Right atrium auricular region (tissue), 2 donors: ENCODE data around the gene BMI1. TPM values are rescaled to one million over a fixed set of nuclear protein-coding genes. Genes with fewer than 3 reads are reported as not detected.

Source experiments
- DNase-seq: peaks from one replicate; pipeline ENCODE4 v3.0.0-alpha.2; 2019; ENCODE audit warnings: low spot score
- H3K27ac ChIP-seq, 2 donors: fragments of 200-600 bp; sonication (generic); 1 replicate in 1 of 2; 2 replicates in 1 of 2; pipeline ENCODE4 v1.5.1; 2016 to 2019
- H3K27me3 ChIP-seq, 2 donors: fragments of 200-600 bp; sonication (generic); one replicate each; pipeline versions ENCODE4 v1.5.1 to v1.6.0; 2017 to 2019
- H3K36me3 ChIP-seq: fragments of 200-600 bp; sonication (generic); one replicate; pipeline ENCODE4 v1.5.1; 2016
- H3K4me1 ChIP-seq, 2 donors: fragments of 200-600 bp; sonication (generic); one replicate each; pipeline versions ENCODE4 v1.5.1 to v1.6.0; 2017 to 2019
- H3K4me3 ChIP-seq, 2 donors: fragments of 200-600 bp; sonication (generic); 1 replicate in 1 of 2; 2 replicates in 1 of 2; pipeline ENCODE4 v1.5.1; 2017 to 2019; ENCODE audit warnings: mild to moderate bottlenecking in 1 of 2, moderate library complexity in 1 of 2
- H3K9me3 ChIP-seq, 2 donors: fragments of 200-600 bp; sonication (generic); one replicate each; pipeline ENCODE4 v1.5.1; 2019
- CTCF ChIP-seq, 2 donors: fragments of 200-600 bp; sonication (generic); IDR thresholded peaks; one replicate each; pipeline ENCODE4 v1.5.1; 2019; ENCODE audit warnings: antibody characterized with exemption in 2 of 2
- total RNA-seq, 2 donors: library from RNA; depleted of rRNA; stranded (reverse); fragments of >200 nt; gene quantifications; one replicate each; pipeline ENCODE4 v1.1.0, GENCODE V29; 2016

Gene BMI1
- total RNA-seq, 2 donors from 2014 or later: 34.7 to 40.7 TPM

GRCh38 chr10:22310928-22311327 is 10.0 kb upstream of the BMI1 start:
- H3K9me3 ChIP-seq: no peaks in the 10 kb centered on the region
- H3K36me3 ChIP-seq: no peaks in the 10 kb centered on the region
- H3K27ac ChIP-seq: no peak overlapping the region
- no peaks in the 10 kb centered on the region for H3K27me3 ChIP-seq
- peaks cover 0 to 7% of the 10 kb centered on the region in 2 donors for H3K4me1 ChIP-seq
- TF ChIP-seq CTCF (IDR thresholded peaks at IDR 0.05): no peak
- no peak for DNase-seq
- H3K4me3 ChIP-seq: no peak overlapping the region

DNA sequence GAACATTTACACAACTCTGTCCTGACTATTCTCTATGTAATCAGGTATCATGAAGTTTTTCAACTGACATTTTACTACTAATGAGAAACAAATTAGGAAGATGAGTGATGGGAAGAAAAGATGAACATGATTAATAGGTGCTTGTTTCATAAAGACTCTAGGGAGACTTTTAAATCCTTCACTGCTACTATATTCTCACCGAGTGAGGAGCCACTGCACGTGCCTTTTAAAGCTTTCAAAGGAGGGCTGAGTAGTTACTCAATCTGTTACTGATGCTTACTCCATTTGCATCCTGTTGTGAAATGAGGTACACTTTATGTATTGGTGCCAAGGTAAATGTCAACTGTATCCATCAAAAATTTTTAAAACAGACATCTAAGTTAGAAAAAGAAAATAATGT is 6.0 kb upstream of the BMI1 start:
- H3K4me3 ChIP-seq: no peak overlapping the region
- TF ChIP-seq CTCF (IDR thresholded peaks at IDR 0.05): no peak
- DNase-seq: no peak
- H3K27me3 ChIP-seq: no peaks in the 10 kb centered on the region
- H3K9me3 ChIP-seq: no peaks in the 10 kb centered on the region
- H3K36me3 ChIP-seq: no peaks in the 10 kb centered on the region
- H3K4me1 ChIP-seq: peaks cover 0 to 26% of the 10 kb centered on the region in 2 donors
- H3K27ac ChIP-seq: no peak overlapping the region

GRCh38 chr10:22315455-22316285 is 5.2 kb upstream of the BMI1 start:
- Histone ChIP-seq H3K9me3 (no peaks in the 10 kb centered on the region), H3K27ac (peak overlapping the region; percentile 96 to 97), H3K4me3 (peak overlapping the region; percentile 71 to 82), H3K36me3 (no peaks in the 10 kb centered on the region), H3K4me1 (peaks cover 0 to 26% of the 10 kb centered on the region in 2 donors), H3K27me3 (no peaks in the 10 kb centered on the region)
- DNase-seq: no peak
- no peak for TF ChIP-seq CTCF (IDR thresholded peaks at IDR 0.05)

GRCh38 chr10:22316286-22317075 is 4.4 kb upstream of the BMI1 start, which contains the start of gene COMMD3:
Gene COMMD3, plus strand, starts transcription at chr10:22316388. Its CDS starts 30 bp downstream, at chr10:22316418.
- peak within 1 kb of the TSS; percentile 71 to 82 for H3K4me3 ChIP-seq
- no peaks in the 10 kb centered on the region for H3K27me3 ChIP-seq
- DNase-seq: peak; percentile 85
- H3K4me1 ChIP-seq: peaks cover 0 to 26% of the 10 kb centered on the region in 2 donors
- no peaks in the 10 kb centered on the region for H3K36me3 ChIP-seq
- no peak for TF ChIP-seq CTCF (IDR thresholded peaks at IDR 0.05)
- H3K9me3 ChIP-seq: no peaks in the 10 kb centered on the region
- H3K27ac ChIP-seq: peak within 1 kb of the TSS; percentile 96 to 97

- no peaks in the 10 kb centered on the region for H3K27me3 ChIP-seq
- no peak for DNase-seq
- TF ChIP-seq CTCF (IDR thresholded peaks at IDR 0.05): no peak
- no peaks in the 10 kb centered on the region for H3K36me3 ChIP-seq
- peak overlapping the region; percentile 96 to 97 for H3K27ac ChIP-seq
- H3K9me3 ChIP-seq: no peaks in the 10 kb centered on the region
- H3K4me1 ChIP-seq: peaks cover 0 to 26% of the 10 kb centered on the region in 2 donors
- H3K4me3 ChIP-seq: peak overlapping the region; percentile 71 to 82
Measured at GRCh38 chr10:22317076-22317370, 3.9 kb upstream of the BMI1 start.
